ENCODE measurements around the gene NAGPA. TPM values are rescaled to one million over a fixed set of nuclear protein-coding genes. Genes with fewer than 3 reads are reported as not detected.

Gene NAGPA
- total and polyA plus RNA-seq, 2 of the 8 experiments (the other 6 are each of a cell fraction or from before 2014, with no cell fraction given), result 10.1 to 13.2 TPM

GRCh38 chr16:5031601-5032000 is 2.1 kb downstream of the NAGPA start (continued):
- TF ChIP-seq SP4 (IDR thresholded peaks at IDR 0.05; ENCODE audit: low read length), result no peak

Measured in H1 (cell line).